NB4 (cell line): ENCODE data around the gene TANC1.

ENCODE experiments used
- CTCF ChIP-seq: IDR thresholded peaks from one replicate; pipeline ENCODE4 v1.5.1; 2012; ENCODE audit warnings: low read depth, low read length
- MAX ChIP-seq: IDR thresholded peaks from 2 replicates; pipeline ENCODE4 v1.6.1; 2011; ENCODE audit warnings: low read depth, low read length
- MYC ChIP-seq: IDR thresholded peaks from 2 replicates; pipeline ENCODE4 v1.6.1; 2011; ENCODE audit warnings: low read depth, low read length
- POLR2A ChIP-seq: IDR thresholded peaks from 2 replicates; pipeline ENCODE4 v1.6.1; 2011; ENCODE audit warnings: mild to moderate bottlenecking; ENCODE audit not compliant: insufficient read length; ENCODE audit errors: extremely low read depth

GRCh38 chr2:158999458-158999857 is 31.0 kb downstream of the TANC1 start:
- TF ChIP-seq POLR2A (no peak), CTCF (no peak), MAX (no peak), MYC (no peak)
